ENCODE measurements around the gene PI4KA. TPM values are rescaled to one million over a fixed set of nuclear protein-coding genes. Genes with fewer than 3 reads are reported as not detected.

The PI4KA gene
- total RNA-seq, 1 experiment from 2014 or later, result 40.0 TPM

GRCh38 chr22:20816559-20816958 lies 42.1 kb downstream of the PI4KA start:
- no peak for DNase-seq (ENCODE audit: low read depth)

DNA sequence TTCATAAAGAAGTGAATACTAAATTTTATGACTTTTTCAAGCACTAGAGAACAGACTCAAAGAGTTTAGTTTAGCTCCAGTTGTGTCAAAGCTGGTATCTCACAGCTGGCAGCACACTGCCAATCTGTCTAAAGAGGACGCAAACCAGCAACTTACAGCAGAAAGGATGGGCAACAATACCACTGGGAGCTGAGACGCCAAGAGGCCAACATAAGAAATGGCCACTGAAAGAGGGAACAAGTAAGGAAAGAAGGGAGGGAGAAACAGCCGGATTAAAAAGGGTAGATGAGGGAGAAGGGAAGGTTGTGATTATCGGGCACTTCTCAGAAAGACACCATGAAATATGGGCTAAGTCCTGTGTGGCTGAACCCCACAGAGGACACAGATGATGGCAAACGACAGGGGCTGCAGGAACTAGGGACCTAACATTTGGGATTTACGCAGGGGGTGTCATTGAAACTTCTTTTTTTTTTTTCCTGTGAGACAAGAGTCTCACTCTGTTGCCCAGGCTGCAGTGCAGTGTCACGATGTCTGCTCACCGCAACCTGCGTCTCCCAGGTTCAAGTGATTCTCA lies 43.0 kb downstream of the PI4KA start:
- no peak for DNase-seq (ENCODE audit: low read depth)

GRCh38 chr22:20814221-20814808 lies 44.3 kb downstream of the PI4KA start:
- DNase-seq (ENCODE audit: low read depth), result no peak

GRCh38 chr22:20813056-20813455 lies 45.6 kb downstream of the PI4KA start:
- no peak for DNase-seq (ENCODE audit: low read depth)

- no peak for DNase-seq (ENCODE audit: low read depth)
Measured at GRCh38 chr22:20811971-20812660, 46.5 kb downstream of the PI4KA start.

DNA sequence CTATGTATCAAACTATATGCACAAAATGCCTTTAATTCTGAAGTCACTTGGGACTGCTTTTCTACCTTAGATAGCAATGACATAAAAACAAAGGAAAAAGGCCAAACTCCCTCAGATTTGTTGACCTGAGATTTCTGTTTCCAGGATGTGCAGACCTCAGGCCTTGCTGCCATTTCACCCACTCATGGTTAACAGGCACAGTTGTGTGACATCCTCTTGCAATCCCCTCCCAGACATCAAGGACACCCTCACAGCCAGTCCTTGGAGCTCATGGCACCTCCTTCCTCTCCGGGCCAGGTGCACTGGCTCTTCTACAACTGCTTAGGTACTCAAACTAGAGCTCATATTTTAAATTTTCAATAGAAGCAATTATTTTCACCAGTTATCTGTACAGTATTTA lies 47.4 kb downstream of the PI4KA start:
- no peak for DNase-seq (ENCODE audit: low read depth)

GRCh38 chr22:20810645-20811044 lies 48.0 kb downstream of the PI4KA start:
- DNase-seq (ENCODE audit: low read depth), result no peak

DNA sequence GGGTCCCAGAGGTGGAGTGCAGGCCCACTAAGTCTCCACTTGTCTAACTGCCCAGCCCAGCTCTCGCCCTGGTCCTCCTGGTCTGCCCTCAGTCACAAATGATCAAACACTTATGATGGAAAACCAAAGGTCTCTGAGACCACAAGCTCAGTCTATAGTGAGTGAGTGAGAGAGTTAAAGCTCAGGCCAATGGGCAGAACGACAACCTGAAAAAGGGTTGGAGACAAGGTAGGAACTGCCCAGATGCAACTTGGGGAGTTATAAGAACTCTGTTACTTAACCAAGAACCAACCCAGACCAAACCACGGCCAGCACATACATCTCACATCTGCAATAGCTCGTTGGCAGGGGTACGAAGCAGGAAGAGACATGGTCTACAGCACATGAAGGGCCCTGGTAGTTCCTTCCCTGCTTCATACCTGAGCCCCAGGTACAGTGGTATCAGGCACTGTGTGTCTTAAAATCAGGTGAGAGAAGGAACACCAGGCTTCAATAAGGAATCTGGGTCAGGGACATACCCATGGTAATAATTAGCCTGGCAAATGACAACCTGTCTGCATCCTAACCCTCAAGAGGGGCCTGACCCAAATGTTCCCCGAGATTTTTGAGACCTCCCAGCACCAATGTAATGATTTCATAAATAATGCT lies 48.9 kb downstream of the PI4KA start:
- DNase-seq (ENCODE audit: low read depth), result no peak

GRCh38 chr22:20808844-20809243 lies 49.8 kb downstream of the PI4KA start:
- peak; percentile 25 for DNase-seq (ENCODE audit: low read depth)

DNA sequence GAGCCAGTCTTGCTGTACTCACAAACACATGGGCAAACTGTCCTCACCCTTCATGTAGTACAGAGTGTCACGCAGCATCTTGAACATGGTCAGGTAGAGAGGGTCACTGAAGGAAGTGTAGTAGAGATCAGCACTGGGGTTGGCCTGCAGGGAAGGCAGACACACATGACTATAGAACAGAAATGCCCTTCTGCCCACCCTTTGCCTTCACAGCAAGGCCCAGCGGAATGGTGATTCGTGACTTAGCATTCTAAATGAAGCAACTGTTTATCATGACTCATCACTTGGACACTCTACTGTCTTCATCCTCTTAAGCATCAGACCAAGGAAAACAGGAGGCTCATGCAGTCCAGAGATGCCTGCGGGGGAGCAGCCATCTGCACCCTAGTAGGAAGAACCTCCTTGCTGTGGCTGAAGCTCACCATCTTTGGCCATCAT lies 51.3 kb downstream of the PI4KA start:
- peak; percentile 95 for DNase-seq (ENCODE audit: low read depth)

- DNase-seq (ENCODE audit: low read depth), result peak; percentile 44
Measured at GRCh38 chr22:20805972-20806471, 52.6 kb downstream of the PI4KA start.

GRCh38 chr22:20804650-20805049 lies 54.0 kb downstream of the PI4KA start:
- DNase-seq (ENCODE audit: low read depth), result no peak

DNA sequence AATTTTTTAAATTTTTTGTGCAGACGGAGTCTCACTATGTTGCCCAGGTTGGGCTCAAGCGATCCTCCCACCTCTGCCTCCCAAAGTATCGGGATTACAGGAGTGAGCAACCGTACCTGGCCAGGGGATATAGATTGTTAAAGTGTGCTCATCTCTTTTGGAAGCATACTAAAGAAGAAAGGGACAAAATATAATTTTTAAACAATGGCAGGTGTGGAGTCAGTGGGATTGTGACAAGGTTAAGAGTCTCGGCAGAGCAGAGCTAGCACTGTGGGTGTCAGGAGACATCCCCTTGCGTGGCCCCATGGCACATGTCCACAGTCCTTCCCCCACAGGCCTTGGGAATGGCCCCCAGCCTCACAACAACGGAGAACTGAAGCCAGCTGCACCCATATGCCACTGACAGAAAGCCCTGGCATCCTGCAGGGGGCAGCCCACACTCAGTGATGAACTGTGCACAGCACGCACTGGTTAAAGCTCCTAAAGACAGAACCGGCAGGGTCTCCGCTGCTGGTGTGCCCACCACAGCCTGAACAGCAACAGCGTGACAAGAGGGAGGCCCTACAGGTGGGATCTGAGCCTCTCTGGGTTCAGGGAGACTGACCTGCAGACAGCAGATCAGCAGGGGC lies 54.8 kb downstream of the PI4KA start:
- no peak for DNase-seq (ENCODE audit: low read depth)

DNA sequence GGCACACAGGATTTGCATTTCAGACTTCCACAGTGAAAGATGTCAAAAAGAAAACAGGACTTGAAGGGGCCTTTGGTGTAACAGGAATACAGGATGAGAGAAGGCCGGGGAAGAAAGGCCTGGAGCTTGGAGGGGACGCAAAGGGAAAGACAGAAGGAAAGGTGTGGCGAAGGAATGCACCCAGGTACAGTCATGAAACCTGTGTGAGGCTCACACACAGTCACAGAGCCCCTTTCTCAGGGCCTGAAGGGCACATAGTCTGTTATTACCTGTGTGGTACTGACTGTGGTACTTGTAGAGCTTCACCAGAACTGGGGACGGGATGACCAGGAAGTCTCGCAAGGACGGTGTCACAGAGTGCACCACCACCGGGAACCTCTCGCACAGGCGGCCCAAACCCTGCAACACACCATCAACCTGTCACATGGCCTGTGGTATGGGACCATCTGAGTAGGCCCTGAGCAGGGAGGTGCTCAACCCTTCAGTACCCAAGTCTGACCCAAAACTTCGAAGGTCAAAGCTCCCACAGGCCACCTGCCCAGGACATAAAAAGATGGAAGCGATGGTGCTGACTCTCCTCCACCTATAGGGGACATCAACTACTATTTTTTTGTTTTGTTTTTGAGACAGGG lies 55.6 kb downstream of the PI4KA start:
- no peak for DNase-seq (ENCODE audit: low read depth)

DNA sequence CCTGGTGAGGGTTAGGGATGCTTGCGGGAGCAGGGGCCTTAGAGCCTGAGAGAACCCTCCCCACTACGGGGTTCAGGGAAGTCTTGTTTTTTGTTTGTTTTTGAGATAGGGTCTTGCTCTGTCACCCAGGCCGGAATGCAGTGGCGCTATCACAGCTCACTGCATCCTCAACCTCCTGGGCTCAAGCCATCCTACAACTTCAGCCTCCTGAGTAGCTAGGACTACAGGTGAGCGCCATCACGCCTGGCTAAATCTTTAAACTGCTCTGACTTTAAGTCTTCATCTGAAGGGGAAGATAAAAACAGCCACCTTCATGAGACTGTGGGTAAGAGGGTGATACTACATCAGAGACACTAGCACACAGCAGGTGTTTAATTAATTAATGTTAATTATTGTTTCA lies 56.2 kb downstream of the PI4KA start:
- DNase-seq (ENCODE audit: low read depth), result no peak

- no peak for DNase-seq (ENCODE audit: low read depth)
Measured at GRCh38 chr22:20799449-20799848, 59.2 kb downstream of the PI4KA start.

- no peak for DNase-seq (ENCODE audit: low read depth)
Measured at GRCh38 chr22:20798974-20799373, 59.6 kb downstream of the PI4KA start.

- no peak for DNase-seq (ENCODE audit: low read depth)
Measured at GRCh38 chr22:20798218-20798617, 60.4 kb downstream of the PI4KA start.

DNA sequence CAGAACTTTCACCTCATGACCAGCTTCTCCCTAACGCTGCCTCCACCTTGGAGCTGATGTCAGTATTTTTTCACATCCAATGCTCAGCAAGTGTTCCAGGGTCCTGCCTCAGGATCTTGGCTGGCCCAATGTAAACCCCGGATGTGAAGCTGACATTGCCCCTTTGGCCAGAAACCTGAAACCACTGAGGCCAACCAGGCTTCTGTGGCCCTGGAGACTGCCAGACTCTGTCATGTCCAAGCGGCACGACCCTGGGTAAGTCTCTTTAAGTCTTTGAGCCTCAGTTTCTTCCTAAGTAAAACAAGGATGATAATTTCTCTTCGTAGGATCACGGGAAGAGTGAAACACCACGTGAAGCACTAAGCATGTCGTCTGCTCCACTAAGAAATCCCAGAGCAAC lies 61.9 kb downstream of the PI4KA start:
- DNase-seq (ENCODE audit: low read depth), result no peak

DNA sequence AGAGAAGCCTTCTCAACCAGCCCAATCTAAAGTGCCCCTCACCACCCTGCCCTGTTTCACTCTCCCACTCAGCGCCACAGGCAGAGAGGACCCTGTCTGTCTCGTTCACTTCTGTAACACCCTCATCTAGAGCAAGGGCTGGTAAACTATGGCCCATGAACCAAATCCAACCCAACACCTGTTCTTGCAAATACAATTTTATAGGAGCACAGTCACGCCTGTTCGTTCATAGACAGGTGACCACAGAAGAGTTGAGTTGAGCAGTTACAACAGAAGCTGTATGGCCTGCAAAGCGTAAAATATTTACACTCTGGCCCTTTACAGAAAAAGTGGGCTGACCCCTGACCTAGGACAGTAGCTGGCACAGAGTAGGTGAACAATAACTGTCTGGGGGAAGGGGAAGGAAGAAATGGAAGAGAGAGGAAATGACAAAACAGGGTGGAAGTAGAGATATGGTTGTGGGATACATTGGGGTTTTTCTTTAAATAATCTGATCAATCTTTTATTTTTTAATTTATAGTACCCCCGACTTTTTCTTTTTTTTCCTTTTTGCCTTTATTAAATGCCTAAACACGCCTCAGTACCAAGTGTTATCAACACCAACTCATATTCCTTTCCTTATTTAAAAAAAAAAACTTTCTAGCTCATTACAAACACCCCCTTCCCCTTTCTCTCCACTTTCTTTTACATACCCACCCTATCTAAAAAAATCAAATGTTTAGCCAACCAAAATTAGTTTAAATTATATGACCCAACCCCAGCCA lies 63.8 kb downstream of the PI4KA start:
- DNase-seq (ENCODE audit: low read depth), result no peak

All from LHCN-M2 (cell line).